HFFc6 (cell line): ENCODE measurements around the gene MYT1. TPM values are rescaled to one million over a fixed set of nuclear protein-coding genes. Genes with fewer than 3 reads are reported as not detected.

Experiments
- DNase-seq: peaks from one replicate; pipeline ENCODE4 v3.0.0-alpha.2; 2018
- H3K27ac Mint-ChIP-seq: 2 replicates; pipeline ENCODE4 v1.8.0; 2020; ENCODE audit warnings: mild to moderate bottlenecking, mixed read lengths
- H3K27me3 Mint-ChIP-seq: 2 replicates; pipeline ENCODE4 v1.8.0; 2021; ENCODE audit warnings: mild to moderate bottlenecking, moderate library complexity, mixed read lengths; ENCODE audit not compliant: insufficient read depth
- H3K36me3 Mint-ChIP-seq: 2 replicates; pipeline ENCODE4 v1.8.0; 2021; ENCODE audit warnings: low read depth, mixed read lengths
- H3K4me1 Mint-ChIP-seq: 2 replicates; pipeline ENCODE4 v1.8.0; 2020; ENCODE audit warnings: low read depth, mixed read lengths
- H3K4me3 Mint-ChIP-seq: 2 replicates; pipeline ENCODE4 v1.8.0; 2020; ENCODE audit warnings: mild to moderate bottlenecking, moderate library complexity, mixed read lengths
- H3K9me3 Mint-ChIP-seq: 2 replicates; pipeline ENCODE4 v1.8.0; 2020; ENCODE audit warnings: mild to moderate bottlenecking, mixed read lengths
- total RNA-seq, 6 experiments: library from RNA; stranded (reverse); fragmentation: NEBNext Ultra II Directional; extraction: Animal tissue kit (Norgen Biotek cat#: 25700); gene quantifications; 2 replicates in 1 of 6; 3 replicates in 5 of 6; pipeline ENCODE4 v1.2.3, GENCODE V29; 2021
- TF ChIP-seq, protein P1 (sequence below): fragments of 200-600 bp; sonication (generic); IDR thresholded peaks from 2 replicates; pipeline ENCODE4 v1.5.0; 2021; ENCODE audit warnings: antibody characterized with exemption, mild to moderate bottlenecking

The MYT1 gene
- total RNA-seq, 6 experiments from 2014 or later, result not detected

DNA sequence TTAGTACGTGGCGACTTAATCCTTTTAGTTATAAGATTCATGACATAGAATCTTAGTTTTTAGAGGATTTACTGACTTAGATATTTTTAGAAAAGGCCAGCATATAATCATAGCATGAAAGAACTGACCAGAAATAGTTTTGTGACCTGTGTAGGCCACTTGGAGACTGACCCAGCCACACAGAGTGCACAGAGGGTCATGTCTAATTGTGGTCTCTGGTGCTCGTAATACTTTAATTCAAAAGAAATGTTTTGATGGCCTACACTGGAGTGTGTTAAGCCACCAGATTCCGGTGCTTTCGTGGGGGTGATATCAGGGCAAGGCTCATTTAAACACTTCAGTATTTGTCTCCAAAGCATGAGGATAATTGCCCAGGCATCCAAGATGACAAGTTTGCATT is 102.7 kb downstream of the MYT1 start:
- H3K36me3 Mint-ChIP-seq, result peaks cover 31% of the 10 kb centered on the region
- H3K4me1 Mint-ChIP-seq, result no peaks in the 10 kb centered on the region; the same call in 1 of the 2 replicates
- no peak for DNase-seq
- no peak overlapping the region for H3K27ac Mint-ChIP-seq
- no peak overlapping the region for H3K4me3 Mint-ChIP-seq
- peaks cover 2% of the 10 kb centered on the region for H3K27me3 Mint-ChIP-seq
- no peaks in the 10 kb centered on the region for H3K9me3 Mint-ChIP-seq
- TF ChIP-seq, protein P1, sequence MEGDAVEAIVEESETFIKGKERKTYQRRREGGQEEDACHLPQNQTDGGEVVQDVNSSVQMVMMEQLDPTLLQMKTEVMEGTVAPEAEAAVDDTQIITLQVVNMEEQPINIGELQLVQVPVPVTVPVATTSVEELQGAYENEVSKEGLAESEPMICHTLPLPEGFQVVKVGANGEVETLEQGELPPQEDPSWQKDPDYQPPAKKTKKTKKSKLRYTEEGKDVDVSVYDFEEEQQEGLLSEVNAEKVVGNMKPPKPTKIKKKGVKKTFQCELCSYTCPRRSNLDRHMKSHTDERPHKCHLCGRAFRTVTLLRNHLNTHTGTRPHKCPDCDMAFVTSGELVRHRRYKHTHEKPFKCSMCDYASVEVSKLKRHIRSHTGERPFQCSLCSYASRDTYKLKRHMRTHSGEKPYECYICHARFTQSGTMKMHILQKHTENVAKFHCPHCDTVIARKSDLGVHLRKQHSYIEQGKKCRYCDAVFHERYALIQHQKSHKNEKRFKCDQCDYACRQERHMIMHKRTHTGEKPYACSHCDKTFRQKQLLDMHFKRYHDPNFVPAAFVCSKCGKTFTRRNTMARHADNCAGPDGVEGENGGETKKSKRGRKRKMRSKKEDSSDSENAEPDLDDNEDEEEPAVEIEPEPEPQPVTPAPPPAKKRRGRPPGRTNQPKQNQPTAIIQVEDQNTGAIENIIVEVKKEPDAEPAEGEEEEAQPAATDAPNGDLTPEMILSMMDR, result no peak

DNA sequence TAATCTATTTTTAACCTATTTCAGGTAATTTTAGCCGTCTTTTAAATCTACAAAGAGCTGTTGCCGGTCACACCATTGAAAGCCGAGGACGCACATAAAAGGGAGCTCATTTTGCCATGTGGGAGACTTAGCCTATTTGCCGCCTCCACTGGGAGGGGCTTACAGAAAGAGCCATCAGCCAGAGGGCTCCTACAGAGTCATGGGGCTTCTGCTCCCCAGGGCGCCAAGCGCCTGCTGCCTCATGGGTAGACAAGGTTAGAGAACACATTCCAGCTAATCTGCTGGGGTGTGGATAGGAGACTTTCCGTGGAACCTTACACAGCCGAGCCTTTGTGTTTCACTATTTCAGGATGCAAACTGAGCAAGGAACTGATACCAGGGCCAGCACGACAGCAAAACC is 103.9 kb downstream of the MYT1 start:
- DNase-seq, result no peak
- H3K36me3 Mint-ChIP-seq, result peaks cover 27% of the 10 kb centered on the region
- H3K27ac Mint-ChIP-seq, result no peak overlapping the region
- H3K9me3 Mint-ChIP-seq, result no peaks in the 10 kb centered on the region
- TF ChIP-seq, protein P1, result no peak
- peaks cover 2% of the 10 kb centered on the region for H3K27me3 Mint-ChIP-seq
- H3K4me1 Mint-ChIP-seq, result no peaks in the 10 kb centered on the region; the same call in 1 of the 2 replicates
- H3K4me3 Mint-ChIP-seq, result no peak overlapping the region

DNA sequence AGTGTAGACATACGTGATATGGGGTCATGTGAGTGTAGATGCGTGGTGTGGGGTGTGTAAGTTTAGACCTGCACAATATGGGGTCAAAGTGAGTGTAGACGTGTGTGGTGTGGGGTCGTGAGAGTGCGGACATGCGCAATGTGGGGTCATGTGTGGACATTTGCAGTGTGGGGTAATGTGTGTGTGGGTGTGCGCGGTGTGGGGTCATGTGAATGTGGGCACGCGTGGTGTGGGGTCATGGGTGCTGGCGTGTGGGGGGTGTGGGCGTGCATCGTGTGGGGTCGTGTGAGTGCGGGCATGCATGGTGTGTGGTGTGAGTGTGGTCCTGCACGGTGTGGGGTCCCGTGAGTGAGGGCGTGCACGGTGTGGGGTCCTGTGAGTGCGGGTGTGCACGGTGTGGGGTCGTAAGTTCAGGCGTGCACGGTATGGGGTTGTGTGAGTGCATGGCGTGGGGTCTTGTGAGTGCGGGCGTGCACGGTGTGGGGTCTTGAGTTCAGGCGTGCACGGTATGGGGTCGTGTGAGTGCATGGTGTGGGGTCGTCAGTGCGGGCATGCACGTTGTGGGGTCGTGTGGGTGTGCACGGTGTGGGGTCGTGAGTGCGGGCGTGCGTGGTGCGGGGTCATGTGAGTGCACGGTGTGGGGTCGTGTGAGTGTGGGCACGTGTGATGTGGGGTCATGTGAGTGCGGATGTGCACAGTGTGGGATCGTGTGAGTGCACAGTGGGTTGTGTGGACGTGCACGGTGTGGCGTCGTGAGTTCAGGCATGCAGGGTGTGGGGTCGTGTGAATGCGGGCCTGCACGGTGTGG is 105.6 kb downstream of the MYT1 start:
- peaks cover 26% of the 10 kb centered on the region for H3K36me3 Mint-ChIP-seq
- no peak for DNase-seq
- no peaks in the 10 kb centered on the region for H3K4me1 Mint-ChIP-seq
- TF ChIP-seq, protein P1, result no peak
- peaks cover 2% of the 10 kb centered on the region for H3K27me3 Mint-ChIP-seq
- no peak overlapping the region for H3K4me3 Mint-ChIP-seq
- no peak overlapping the region for H3K27ac Mint-ChIP-seq
- H3K9me3 Mint-ChIP-seq, result no peaks in the 10 kb centered on the region

GRCh38 chr20:64271636-64272035 is 107.4 kb downstream of the MYT1 start:
- DNase-seq, result no peak
- H3K4me1 Mint-ChIP-seq, result no peaks in the 10 kb centered on the region
- H3K27ac Mint-ChIP-seq, result no peak overlapping the region
- peaks cover 2% of the 10 kb centered on the region for H3K27me3 Mint-ChIP-seq
- peaks cover 26% of the 10 kb centered on the region for H3K36me3 Mint-ChIP-seq
- TF ChIP-seq, protein P1, result no peak
- H3K9me3 Mint-ChIP-seq, result no peaks in the 10 kb centered on the region
- H3K4me3 Mint-ChIP-seq, result no peak overlapping the region

- no peak overlapping the region for H3K4me3 Mint-ChIP-seq
- H3K27me3 Mint-ChIP-seq, result peaks cover 2% of the 10 kb centered on the region
- TF ChIP-seq, protein P1, result no peak
- peaks cover 26% of the 10 kb centered on the region for H3K36me3 Mint-ChIP-seq
- no peak overlapping the region for H3K27ac Mint-ChIP-seq
- DNase-seq, result no peak
- H3K9me3 Mint-ChIP-seq, result no peaks in the 10 kb centered on the region
- no peaks in the 10 kb centered on the region for H3K4me1 Mint-ChIP-seq
Observed at GRCh38 chr20:64273109-64273508, 108.9 kb downstream of the MYT1 start.
